ENCODE data around the gene HLA-C.
"Not testable (repeated sequence)": the region's sequence is repeated elsewhere in the genome, so short reads cannot be mapped to it uniquely, and the experiment has no call there.

HLA-C gene

DNA sequence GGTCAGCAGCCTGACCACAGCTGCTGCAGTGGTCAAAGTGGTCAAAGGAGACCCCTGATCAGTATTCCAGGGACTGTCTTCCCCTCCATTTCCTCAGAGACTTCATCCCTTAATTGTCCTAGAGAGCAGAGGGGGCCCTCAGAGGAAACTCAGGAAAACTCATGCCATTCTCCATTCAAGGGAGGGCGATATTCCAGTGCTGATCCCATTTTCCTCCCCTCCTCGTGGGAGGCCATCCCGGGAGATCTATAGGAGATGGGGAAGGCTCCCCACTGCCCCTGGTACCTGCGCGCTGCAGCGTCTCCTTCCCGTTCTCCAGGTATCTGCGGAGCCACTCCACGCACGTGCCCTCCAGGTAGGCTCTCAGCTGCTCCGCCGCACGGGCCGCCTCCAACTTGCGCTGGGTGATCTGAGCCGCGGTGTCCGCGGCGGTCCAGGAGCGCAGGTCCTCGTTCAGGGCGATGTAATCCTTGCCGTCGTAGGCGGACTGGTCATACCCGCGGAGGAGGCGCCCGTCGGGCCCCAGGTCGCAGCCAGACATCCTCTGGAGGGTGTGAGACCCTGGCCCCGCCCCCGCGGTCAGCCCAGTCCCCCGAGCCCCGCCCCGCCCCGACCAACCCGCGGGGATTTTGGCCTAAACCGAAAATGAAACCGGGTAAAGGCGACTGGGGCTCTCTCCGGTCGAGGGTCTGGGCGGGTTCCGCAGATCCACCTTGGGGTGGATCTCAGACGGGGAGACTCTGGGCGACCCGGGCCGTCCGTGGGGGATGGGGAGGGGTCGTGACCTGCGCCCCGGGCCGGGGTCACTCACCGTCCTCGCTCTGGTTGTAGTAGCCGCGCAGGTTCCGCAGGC lies 878 bp downstream of the HLA-C start:
- DNase-seq (ENCODE audit: low spot score), result peak; percentile 41

DNA sequence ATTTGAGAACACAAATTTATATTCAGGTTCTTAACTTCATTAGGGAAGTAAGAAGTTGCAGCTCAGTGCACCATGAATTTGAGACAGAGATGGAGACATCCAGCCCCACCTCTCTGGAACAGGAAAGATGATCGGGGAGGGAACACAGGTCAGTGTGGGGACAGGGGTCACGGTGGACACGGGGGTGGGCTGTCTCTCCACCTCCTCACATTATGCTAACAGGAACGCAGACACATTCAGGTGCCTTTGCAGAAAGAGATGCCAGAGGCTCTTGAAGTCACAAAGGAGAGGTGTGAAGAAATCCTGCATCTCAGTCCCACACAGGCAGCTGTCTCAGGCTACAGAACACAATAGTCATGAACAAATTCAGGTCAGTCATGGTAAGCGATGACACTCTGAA lies 3.1 kb downstream of the HLA-C start:
- no peak for DNase-seq (ENCODE audit: low spot score)

DNA sequence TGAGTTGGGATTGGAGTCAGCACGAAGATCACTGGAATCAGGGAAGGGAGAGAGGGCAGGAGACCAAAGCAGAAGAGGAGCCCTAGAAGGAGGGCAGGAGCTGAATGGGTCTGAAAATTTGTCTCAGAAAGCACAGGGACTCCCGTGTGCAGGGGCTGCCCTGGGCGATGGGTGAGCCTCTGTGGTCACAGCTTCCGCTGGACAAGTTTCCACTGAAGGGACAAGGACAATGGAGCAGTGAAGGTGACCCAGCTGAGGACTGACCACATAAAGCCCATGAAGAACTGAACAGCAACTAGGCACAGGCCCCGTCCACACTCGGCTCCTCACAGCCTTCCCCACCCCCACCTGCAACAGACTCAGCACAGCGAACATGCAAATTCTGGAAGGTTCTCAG lies 3.5 kb downstream of the HLA-C start:
- no peak for DNase-seq (ENCODE audit: low spot score)

DNA sequence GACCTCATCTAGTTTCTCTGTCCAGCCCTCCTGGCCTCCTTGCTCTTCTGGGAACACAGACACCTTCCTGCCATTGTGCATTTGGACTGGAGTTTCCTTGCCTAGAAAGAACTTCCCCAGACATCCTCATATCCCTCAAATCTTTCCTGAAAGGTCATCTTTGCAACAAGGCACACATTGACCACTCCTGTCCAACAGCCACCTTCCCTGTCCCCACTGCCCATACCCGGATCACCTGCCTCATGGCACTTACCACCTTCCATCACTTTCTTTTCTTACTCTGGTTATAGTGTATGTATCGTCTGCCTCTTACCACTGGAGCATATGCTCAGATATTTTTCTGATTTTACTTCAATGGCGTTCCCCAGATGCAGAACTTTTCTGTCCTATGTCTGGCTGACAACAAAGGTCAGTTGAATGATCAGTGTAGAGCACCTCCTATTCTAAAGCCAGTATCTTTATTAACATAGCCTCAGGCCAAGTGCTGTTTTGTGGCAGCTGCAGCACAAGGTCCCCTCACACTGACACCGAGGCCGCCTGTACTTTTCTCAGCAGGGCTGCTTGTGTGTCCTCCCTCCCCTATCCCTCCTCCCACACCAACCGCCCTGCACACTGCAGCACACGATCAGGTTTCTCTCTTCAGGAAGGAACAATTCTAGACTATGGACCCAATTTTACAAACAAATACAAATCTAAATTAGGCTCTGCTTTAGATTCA lies 4.1 kb downstream of the HLA-C start:
- no peak for DNase-seq (ENCODE audit: low spot score)

DNA sequence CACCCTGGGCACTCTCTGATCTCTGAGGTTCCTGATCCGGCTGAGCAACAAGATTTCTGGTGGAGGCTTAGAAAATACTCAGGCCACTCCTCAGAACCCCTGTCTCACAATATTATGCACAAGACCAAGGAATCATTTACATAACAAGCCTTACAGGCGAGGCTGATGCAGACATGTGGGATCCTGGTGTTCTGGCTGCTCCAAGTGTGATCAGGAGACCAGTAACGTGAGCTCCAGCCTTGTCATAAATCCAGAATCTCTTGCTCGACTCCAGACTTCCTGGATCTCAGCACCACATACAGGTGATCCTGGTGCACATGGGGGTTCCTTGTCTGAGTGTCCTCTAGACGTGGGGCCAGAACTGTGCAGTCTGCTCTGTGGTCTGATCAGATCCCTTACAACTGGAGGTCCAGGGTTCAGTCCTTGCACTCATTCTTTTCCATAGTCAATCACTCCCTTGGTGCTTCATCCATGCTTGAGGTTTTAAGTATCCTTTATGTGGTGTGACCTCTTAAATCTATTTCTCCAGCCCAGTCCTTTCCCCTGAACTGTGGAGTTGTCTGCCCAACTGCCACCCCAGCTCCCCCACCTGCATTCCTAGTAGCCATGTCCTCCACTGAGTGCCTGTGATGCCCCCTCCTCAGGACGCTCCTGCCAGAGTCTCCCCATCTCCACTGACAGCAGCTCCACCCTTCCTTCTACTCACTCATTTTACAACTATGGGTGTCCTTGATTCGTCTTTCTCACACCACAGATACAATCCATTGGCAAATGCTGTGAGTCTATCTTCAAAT lies 5.1 kb downstream of the HLA-C start:
- DNase-seq (ENCODE audit: low spot score), result no peak

DNA sequence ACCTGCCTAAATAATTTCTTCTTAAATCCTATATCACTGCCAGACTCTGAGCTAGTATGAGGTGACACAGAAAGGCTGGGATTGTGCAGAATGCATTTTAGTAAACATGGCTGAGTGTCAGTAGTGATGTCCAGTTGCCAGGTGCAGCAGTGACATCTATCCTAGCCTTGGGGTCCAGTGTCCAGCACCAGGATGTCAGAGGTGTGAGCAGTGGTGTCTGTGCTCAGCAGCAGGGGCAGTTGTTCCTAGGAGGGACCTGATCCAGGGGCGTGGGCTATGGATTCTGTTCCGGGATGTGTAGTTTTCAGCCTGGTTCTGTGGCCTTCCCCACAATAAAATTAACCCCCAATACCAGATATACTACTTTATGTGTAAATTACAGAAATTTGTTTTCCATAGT lies 6.0 kb downstream of the HLA-C start:
- DNase-seq (ENCODE audit: low spot score), result no peak

DNA sequence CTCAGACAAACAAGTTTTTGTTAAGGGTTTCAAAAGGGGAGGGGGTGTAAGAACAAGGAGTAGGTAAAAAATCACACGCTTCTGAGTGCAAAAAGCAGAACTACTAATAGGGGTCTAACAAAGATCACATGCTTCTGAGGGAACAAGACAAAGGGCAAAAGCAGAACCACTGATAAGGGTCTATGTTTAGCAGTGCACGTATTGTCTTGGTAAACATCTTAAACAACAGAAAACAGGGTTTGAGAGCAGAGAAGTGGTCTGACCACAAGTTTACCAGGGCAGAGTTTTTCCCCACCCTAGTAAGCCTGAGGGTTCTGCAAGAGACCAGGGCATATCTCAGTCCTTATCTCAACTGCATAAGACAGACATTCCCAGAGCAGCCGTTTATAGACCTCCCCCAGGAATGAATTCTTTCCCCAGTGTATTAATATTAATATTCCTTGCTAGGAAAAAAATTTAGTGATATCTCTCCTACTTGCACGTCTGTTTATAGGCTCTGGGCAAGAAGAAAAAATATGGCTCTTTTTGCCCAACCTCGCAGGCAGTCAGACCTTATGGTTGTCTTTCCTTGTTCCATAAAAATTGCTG lies 8.5 kb downstream of the HLA-C start:
- not testable (repeated sequence) for DNase-seq (ENCODE audit: low spot score)

DNA sequence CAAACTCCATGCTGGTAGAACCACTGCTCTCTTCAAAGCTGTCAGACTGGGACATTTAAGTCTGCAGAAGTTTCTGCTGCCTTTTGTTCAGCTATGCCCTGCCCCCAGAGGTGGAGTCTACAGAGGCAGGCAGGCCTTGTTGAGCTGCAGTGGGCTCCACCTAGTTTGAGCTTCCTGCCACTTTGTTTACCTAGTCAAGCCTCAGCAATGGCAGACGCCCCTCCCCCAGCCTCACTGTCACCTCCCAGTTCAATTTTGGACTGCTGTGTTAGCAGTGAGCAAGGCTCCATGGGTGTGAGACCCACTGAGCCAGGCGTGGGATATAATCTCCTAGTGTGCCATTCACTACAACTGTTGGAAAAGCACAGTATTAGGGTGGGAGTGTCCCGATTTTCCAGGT lies 11.9 kb downstream of the HLA-C start:
- not testable (repeated sequence) for DNase-seq (ENCODE audit: low spot score)

DNA sequence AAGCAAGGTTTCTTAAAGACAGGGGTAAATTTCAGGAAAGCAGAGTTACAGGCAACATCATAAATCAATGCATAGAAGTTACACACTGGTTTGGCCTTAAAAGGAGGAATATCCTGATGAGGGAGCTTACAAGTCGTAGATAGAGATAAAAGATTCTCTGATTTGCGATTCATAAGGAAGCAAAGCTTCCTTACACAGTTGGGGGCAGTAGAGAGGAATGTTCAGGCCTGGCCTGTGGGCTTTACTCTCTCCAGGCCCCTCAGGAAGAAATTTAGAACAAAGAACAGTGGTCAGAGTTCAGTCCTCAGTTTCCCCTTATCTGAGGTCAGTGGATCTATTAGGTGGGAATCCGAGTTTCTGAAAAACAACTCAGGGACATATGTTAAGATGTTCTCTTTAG lies 19.3 kb downstream of the HLA-C start:
- no peak for DNase-seq (ENCODE audit: low spot score)

DNA sequence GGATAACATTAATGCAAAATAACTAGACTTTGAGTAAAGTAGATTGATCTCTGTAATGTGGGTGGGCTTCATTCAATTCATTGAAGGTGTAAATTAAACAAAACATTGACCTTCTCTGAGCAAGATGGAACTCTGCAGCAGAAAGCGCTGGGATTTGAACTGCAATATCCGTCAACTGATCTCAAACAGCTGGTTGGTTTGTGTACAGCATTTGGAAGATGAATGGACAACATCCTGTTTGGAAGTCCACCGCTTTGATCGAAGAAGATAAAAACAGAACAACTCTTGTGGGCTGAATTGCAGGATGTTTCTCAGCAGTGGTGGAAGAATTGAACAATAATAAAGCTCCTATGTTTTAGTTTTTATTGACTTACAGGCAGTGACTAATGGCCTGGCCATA lies 20.6 kb downstream of the HLA-C start:
- no peak for DNase-seq (ENCODE audit: low spot score)

DNA sequence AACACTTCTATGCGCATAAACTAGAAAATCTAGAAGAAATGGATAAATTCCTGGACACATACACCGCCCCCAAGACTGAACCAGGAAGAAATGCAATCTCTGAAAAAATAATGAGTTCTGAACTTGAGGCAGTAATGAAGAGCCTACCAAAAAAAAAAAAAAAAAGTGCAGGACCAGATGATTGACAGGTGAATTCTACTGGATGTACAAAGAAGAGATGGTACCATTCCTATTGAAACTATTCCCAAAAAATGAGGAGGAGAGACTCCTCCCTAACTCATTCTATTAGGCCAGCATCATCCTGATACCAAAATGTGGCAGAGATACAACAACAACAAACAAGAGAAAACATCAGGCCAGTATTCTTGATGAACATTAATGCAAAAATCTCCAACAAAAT lies 22.7 kb downstream of the HLA-C start:
- no peak for DNase-seq (ENCODE audit: low spot score)

DNA sequence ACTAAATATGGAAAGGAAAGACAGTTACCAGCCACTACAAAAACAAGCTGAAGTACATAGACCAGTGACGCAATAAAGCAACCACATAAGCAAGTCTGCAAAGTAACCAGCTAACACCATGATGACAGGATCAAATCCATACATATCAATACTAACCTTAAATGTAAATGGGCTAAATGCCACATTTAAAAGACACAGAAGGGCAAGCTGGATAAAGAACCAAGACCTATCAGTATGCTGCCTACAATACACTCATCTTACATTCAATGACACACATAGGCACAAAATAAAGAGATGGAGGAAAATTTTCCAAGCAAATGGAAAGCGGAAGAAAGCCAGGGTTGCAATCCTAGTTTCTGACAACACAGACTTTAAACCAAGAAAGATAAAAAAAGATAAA lies 24.1 kb downstream of the HLA-C start:
- DNase-seq (ENCODE audit: low spot score), result no peak

DNA sequence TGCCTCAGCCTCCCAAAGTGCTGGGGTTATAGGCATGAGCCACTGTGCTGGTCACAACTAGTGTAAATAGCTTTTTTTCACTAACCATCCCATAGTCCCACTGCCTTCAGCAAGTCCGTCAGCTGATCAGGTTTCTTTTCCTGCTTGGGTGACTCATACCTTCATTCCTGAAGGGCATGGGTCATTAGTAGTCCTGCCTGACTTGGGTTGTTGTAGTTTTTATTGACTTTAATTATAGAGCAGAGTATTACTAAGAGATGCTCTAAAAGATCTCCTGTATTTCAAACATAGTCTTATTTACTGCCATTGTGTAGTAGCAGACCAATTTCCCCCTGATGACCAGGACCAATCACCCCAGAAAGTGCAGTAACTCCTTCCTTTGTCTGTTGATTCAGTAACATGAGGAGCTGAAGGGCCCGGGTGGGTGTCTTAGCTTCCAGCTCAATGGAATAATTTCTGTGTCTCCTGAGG lies 25.8 kb downstream of the HLA-C start:
- DNase-seq (ENCODE audit: low spot score), result no peak

DNA sequence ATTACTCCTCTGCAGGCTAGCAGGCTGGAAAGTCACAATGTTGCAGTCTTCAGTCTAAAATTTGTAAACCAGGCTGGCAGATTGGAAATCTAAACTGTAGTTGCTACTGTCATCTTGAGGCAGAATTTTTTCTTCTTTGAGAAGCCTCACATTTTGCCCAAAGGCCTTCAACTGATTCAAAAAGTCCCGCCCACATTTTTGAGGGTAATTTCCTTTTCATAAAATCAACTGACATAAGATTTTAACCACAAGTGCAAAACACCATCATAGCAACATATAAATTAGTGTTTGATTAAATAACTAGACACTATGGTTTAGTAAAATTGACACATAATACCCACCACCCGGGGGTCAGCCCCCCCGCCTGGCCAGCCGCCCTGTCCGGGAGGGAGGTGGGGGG lies 28.4 kb downstream of the HLA-C start:
- DNase-seq (ENCODE audit: low spot score), result no peak

DNA sequence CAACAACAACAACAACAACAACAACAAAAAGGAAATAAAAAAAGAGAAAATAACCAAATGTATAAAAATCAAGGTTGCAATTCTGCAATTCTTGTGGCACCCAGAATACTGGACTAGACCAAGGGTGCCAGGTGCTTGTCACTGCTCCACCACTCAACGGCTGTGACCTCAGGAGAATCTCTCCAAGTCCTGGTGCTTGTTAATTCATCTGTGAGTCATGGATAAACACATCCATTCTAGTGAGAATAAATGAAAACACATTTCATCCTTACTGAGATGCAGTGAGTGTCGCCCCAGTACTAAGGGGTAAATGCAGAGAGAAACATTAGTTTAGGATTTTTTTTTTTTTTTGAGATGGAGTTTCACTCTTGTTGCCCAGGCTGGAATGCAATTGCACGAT lies 32.0 kb downstream of the HLA-C start:
- no peak for DNase-seq (ENCODE audit: low spot score)

DNA sequence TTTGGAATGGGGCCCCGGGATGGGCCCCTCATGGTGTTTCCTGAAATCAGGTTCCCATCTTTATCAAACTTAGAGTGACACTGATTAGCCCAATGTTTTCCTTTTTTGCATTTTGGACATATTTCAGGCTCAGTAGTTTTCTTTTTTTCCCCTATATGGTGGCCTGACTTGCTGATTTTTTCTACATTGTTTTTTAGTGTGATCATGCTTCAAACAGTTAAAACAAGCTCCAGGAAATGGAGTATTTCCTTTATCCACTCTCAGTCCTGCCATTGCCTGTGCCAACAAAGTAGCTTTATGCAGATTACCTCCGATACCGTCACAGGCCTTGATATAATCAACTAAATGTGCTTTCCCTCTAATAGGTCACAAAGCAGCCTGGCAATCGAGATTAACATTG lies 37.8 kb downstream of the HLA-C start:
- DNase-seq (ENCODE audit: low spot score), result not testable (repeated sequence)

DNA sequence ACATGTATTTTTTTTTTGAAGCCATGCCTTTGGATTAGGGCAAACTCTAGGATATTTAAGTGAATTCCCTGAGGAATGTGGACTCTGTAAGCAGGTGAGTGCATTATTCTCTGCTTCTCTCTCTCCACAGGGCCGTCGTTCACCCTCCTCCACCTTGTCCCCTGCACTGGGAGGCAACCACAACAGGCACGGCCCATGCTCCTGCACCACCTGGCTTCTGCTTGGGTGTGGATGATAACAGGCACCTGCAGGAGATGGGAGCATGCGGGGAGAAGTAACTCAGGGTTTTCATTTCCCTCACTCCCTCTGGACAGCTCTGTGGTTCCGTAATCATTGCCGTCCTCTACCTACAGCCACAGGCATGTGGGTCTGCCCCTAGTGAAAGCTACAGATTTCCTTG lies 43.4 kb downstream of the HLA-C start:
- DNase-seq (ENCODE audit: low spot score), result no peak

DNA sequence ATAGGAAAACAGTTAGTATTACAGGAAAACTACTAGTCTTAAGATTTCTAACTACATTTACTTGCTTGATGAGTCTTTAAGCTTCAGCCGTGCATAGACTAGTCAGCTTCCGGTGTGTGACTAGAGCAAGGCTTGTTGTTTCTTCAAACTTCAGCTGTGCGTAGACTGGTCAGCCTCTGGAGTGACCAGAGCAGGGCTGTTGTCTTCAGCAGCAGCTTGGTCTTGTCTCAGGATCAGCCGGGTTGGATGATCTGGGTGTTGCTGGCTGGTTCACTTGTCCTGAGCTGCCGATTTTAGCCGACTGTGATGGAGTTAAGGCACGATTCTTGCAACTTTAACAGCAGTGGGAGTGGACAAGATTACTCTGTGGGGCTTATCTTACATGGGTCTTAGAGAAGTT lies 44.7 kb downstream of the HLA-C start:
- DNase-seq (ENCODE audit: low spot score), result no peak

DNA sequence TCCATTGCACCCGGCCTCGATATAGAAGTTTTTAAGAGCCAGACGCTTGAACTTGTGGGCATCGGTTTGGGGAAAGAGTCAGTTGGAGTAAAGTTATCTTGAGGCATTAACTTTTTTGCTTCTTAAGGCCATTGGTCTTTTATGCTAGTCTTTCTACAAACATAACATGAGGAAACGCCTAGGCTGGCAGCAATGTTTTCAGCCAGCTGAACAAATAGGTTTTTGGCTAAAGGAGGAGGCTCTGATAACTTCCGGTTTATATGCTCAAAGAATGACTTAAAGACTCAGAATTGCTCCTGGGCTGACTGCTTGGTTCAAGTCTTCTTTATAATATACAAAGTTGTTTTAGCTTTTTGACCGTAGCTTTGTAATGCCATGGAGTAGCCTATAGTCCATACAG lies 46.2 kb downstream of the HLA-C start:
- DNase-seq (ENCODE audit: low spot score), result no peak

DNA sequence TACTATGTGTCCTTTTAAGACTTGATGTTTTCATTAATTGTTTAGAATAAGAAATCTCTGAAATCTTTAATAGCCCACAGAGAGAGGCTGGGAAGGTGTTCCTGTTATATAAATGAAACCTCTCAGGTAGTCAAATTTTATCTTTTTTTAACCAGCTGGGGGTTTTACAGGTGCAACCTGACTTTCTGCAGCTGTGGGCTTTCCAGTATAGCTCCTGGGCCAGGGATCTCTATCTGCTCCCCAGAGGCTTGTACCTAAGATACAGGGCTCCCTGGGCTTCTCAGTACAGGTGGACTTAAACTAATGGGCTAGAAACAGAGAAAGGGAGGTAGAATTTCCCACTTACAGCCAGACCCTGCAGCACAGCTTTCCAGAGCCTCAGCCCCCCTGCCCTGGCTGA lies 49.4 kb downstream of the HLA-C start:
- DNase-seq (ENCODE audit: low spot score), result no peak
